K562 (cell line): ENCODE data around the gene COL4A1. TPM values are rescaled to one million over a fixed set of nuclear protein-coding genes. Genes with fewer than 3 reads are reported as not detected.

Experiments used
- ATAC-seq: fragments of 200-7000 bp; cut with Tn5 transposase; 3 replicates; pipeline ENCODE4 v1.9.1; 2020; ENCODE audit warnings: moderate library complexity
- BruUV-seq: library from RNA; stranded (reverse); fragments of 400-500 nt; replicated peaks from 2 replicates; lab custom pipeline; 2021; lab: Mats Ljungman, UMichigan
- CTCF ChIA-PET: fragments of 300-600 bp; formaldehyde crosslinking; extraction: SDS; loops from one replicate; lab custom pipeline; 2021; ENCODE audit warnings: low intra/inter-chr PET ratio; lab: Yijun Ruan, JAX
- POLR2A ChIA-PET: fragments of 300-600, 350-650 bp; sonication (Branson Sonifier 250); formaldehyde crosslinking; extraction: SDS; loops from one replicate; lab custom pipeline; 2021; ENCODE audit warnings: antibody characterized with exemption, inconsistent platforms; lab: Yijun Ruan, JAX
- DNase-seq, 4 experiments: peaks; one replicate each; pipeline versions ENCODE4 v3.0.0 to v3.0.0-alpha.2; 2011 to 2018; ENCODE audit warnings: low spot score in 3 of 4, mixed read lengths in 3 of 4; ENCODE audit errors: extremely low read depth in 1 of 4
- FAIRE-seq: peaks from 2 replicates; lab custom pipeline; 2011; peaks lifted over from hg19 to GRCh38; lab: Jason Lieb, UNC
- H2AFZ ChIP-seq: 2 replicates; pipeline ENCODE4 v1.6.0; 2011; ENCODE audit warnings: low read depth, low read length, control low read depth, inconsistent platforms
- H3K27ac ChIP-seq: fragments of 200-600 bp; 3 replicates; pipeline ENCODE4 v1.8.0; 2011; ENCODE audit warnings: low read depth, mild to moderate bottlenecking, control low read depth, inconsistent platforms, low read length, moderate library complexity, mixed read lengths; ENCODE audit errors: extremely low read depth
- H3K27me3 ChIP-seq, 2 experiments: fragments of 300-600 bp in 1 of 2; 2 replicates in 1 of 2; 3 replicates in 1 of 2; pipeline versions ENCODE4 v1.6.0 to v1.8.0; 2011; ENCODE audit warnings: inconsistent platforms in 2 of 2, low read length in 2 of 2, mild to moderate bottlenecking in 1 of 2, mixed read lengths in 1 of 2, moderate library complexity in 1 of 2; ENCODE audit not compliant: control insufficient read depth in 2 of 2, insufficient read depth in 2 of 2
- H3K36me3 ChIP-seq: fragments of 300-600 bp; 3 replicates; pipeline ENCODE4 v1.8.0; 2011; ENCODE audit warnings: mild to moderate bottlenecking, low read length, inconsistent platforms; ENCODE audit not compliant: control insufficient read depth, insufficient read depth
- H3K4me1 ChIP-seq, 2 experiments: fragments of 200-600 bp in 1 of 2; replicated peaks in 1 of 2; 2 replicates in 1 of 2; 3 replicates in 1 of 2; pipeline versions ENCODE4 v1.5.1 to v1.8.0; 2011; ENCODE audit warnings: inconsistent platforms in 2 of 2, low read length in 2 of 2, mild to moderate bottlenecking in 1 of 2, mixed read lengths in 1 of 2, moderate library complexity in 1 of 2; ENCODE audit not compliant: control insufficient read depth in 2 of 2, insufficient read depth in 2 of 2
- H3K4me2 ChIP-seq: 2 replicates; pipeline ENCODE4 v1.6.1; 2011; ENCODE audit warnings: low read length, control low read depth, inconsistent platforms, mixed read lengths; ENCODE audit not compliant: insufficient read depth
- H3K4me3 ChIP-seq: fragments of 200-600 bp; sonication (generic), shearing (Covaris generic); 2 replicates; pipeline ENCODE4 v1.5.1; 2016; ENCODE audit warnings: control low read depth, inconsistent platforms
- H3K79me2 ChIP-seq: fragments of 200-600 bp; 3 replicates; pipeline ENCODE4 v1.8.0; 2011; ENCODE audit warnings: low read length, inconsistent platforms; ENCODE audit not compliant: control insufficient read depth, insufficient read depth
- H3K9ac ChIP-seq, 2 experiments: 2 replicates each; pipeline versions ENCODE4 v1.6.0 to v1.6.1; 2011; ENCODE audit warnings: low read depth in 2 of 2, low read length in 2 of 2, control low read depth in 1 of 2, inconsistent platforms in 1 of 2, mild to moderate bottlenecking in 1 of 2, mixed read lengths in 1 of 2; ENCODE audit not compliant: insufficient read depth in 1 of 2
- H3K9me1 ChIP-seq: one replicate; pipeline ENCODE4 v1.6.0; 2011; ENCODE audit warnings: inconsistent platforms, mild to moderate bottlenecking, low read length, moderate library complexity; ENCODE audit not compliant: control insufficient read depth, insufficient read depth
- H3K9me3 ChIP-seq: replicated peaks from 2 replicates; pipeline ENCODE4 v1.5.1; 2011; ENCODE audit warnings: low read depth, low read length, inconsistent platforms; ENCODE audit not compliant: control insufficient read depth, insufficient read depth
- H4K20me1 ChIP-seq: replicated peaks from 2 replicates; pipeline ENCODE4 v1.6.1; 2011; ENCODE audit warnings: low read length, inconsistent platforms, mixed read lengths; ENCODE audit not compliant: control insufficient read depth, insufficient read depth
- ILF3 ChIP-seq: fragments of 450-650 bp; IDR thresholded peaks from 2 replicates; pipeline ENCODE4 v1.6.1; 2018; ENCODE audit warnings: antibody characterized with exemption, mild to moderate bottlenecking, moderate library complexity, borderline replicate concordance
- RNF219 ChIP-seq: fragments of 250-450 bp; sonication (Bioruptor Pico); IDR thresholded peaks from 2 replicates; pipeline ENCODE4 v1.5.0; 2022; ENCODE audit warnings: mild to moderate bottlenecking
- ZFP30 ChIP-seq: fragments of 250-450 bp; sonication (Bioruptor Pico); IDR thresholded peaks from 2 replicates; pipeline ENCODE4 v1.8.0; 2022; ENCODE audit warnings: moderate library complexity, mild to moderate bottlenecking, inconsistent platforms, borderline replicate concordance
- WGBS: fragments of 100-300 bp; shearing (Covaris generic); methylation state at CpG from one replicate; pipeline ENCODE4 v1.1.6; 2016; ENCODE audit warnings: low coverage, mixed read lengths; ENCODE audit not compliant: insufficient coverage; ENCODE audit errors: missing lambda C conversion rate; 5-methylcytosine and 5-hydroxymethylcytosine counted together
- in situ Hi-C: fragments of 300-500 bp; cut with MboI; formaldehyde crosslinking; loops from 4 replicates; pipeline ENCODE4 v1.15.0; 2018; ENCODE audit warnings: inconsistent platforms, mixed read lengths
- intact Hi-C: fragments of 100-400 bp; cut with micrococcal nuclease; formaldehyde crosslinking; loops from 2 replicates; pipeline ENCODE4 v1.14.2; 2022
- polyA plus RNA-seq, 8 experiments: library from polyadenylated mRNA; depleted of rRNA in 4 of 8; stranded (reverse) in 5 of 8; unstranded in 3 of 8; fragments of >200 nt; fragmentation: Nextera tagmentation in 2 of 8; fragmentation: Illumina TruSeq in 1 of 8; extraction: Ambion mirVana in 2 of 8; extraction: Trizol in 1 of 8; gene quantifications; 2 replicates each; pipeline versions ENCODE4 v1.2.1 to v1.2.3, GENCODE V29; 2011 to 2014; ENCODE audit warnings: inconsistent platforms in 1 of 8, missing spikeins in 1 of 8
- total RNA-seq, 7 experiments: library from RNA; depleted of rRNA in 6 of 7; stranded (reverse); fragments of >200 nt in 6 of 7; fragmentation: Illumina TruSeq in 2 of 7; extraction: Trizol in 2 of 7; gene quantifications; 2 replicates each; pipeline versions ENCODE4 v1.2.1 to v1.2.3, GENCODE V29; 2011 to 2021; ENCODE audit warnings: low replicate concordance in 1 of 7

The COL4A1 gene
- total and polyA plus RNA-seq, 9 of the 15 experiments (the other 6 are each of a cell fraction or from before 2014, with no cell fraction given), result 0.35 TPM; not detected in 8

- no peaks in the 10 kb centered on the region for H3K9me1 ChIP-seq
- in situ Hi-C loops, result no loop called here
- DNase-seq (no peak), FAIRE-seq (no peak), ATAC-seq (no peak)
- H2AFZ ChIP-seq, result no peak overlapping the region
- no TSS peak for BruUV-seq
- H3K27me3 ChIP-seq, result peaks cover 4 to 37% of the 10 kb centered on the region in 2 experiments; a peak in 4 of 5 replicates
- TF ChIP-seq RNF219 (CRISPR knock-in tag) (no peak), ILF3 (no peak), ZFP30 (CRISPR knock-in tag) (no peak)
- no peaks in the 10 kb centered on the region for H3K36me3 ChIP-seq
- no peak overlapping the region for H3K4me2 ChIP-seq
- H3K9ac ChIP-seq, result no peak overlapping the region
- H3K79me2 ChIP-seq, result no peaks in the 10 kb centered on the region
- ChIA-PET POLR2A (interaction anchor here (0.7 kb wide), 1 partner anchor 59 kb away, joined by 3 read pairs; no protein-coding TSS in a partner anchor), CTCF (no interaction called here)
- 8% methylated on average over 6 of the region's 6 CpGs for WGBS
- no peak overlapping the region for H3K27ac ChIP-seq
- no peak overlapping the region for H3K4me3 ChIP-seq
- intact Hi-C loops, result no loop called here
- no peaks in the 10 kb centered on the region for H3K9me3 ChIP-seq
- no peaks in the 10 kb centered on the region; a peak in 1 of 5 replicates for H3K4me1 ChIP-seq
- no peaks in the 10 kb centered on the region for H4K20me1 ChIP-seq
Observed at GRCh38 chr13:110305949-110306339, 1.0 kb downstream of the COL4A1 start.
